Measurements from ENCODE around the gene KAZN. TPM values are rescaled to one million over a fixed set of nuclear protein-coding genes. Genes with fewer than 3 reads are reported as not detected.

Gene KAZN
- total RNA-seq, 1 donor from 2014 or later = 11.6 TPM

- DNase-seq (ENCODE audit: low read depth, low spot score) = no peak
- no peak for TF ChIP-seq CTCF (conservative IDR thresholded peaks at IDR 0.05)
- no peaks in the 10 kb centered on the region for H3K27me3 Mint-ChIP-seq (ENCODE audit: low read depth)
- H3K9me3 Mint-ChIP-seq = no peaks in the 10 kb centered on the region
- H3K4me1 Mint-ChIP-seq = no peaks in the 10 kb centered on the region
- no peak overlapping the region for H3K27ac Mint-ChIP-seq (ENCODE audit: unreplicated experiment)
- no peak overlapping the region for H3K4me3 Mint-ChIP-seq
- H3K36me3 Mint-ChIP-seq (ENCODE audit: low read depth) = no peaks in the 10 kb centered on the region
Observed at GRCh38 chr1:15068152-15068551, 469.7 kb downstream of the KAZN start.

- Mint-ChIP-seq H3K27ac (ENCODE audit: unreplicated experiment) (no peak overlapping the region), H3K4me1 (no peaks in the 10 kb centered on the region), H3K4me3 (no peak overlapping the region), H3K36me3 (ENCODE audit: low read depth) (no peaks in the 10 kb centered on the region), H3K9me3 (no peaks in the 10 kb centered on the region), H3K27me3 (ENCODE audit: low read depth) (no peaks in the 10 kb centered on the region)
- TF ChIP-seq CTCF (conservative IDR thresholded peaks at IDR 0.05) = no peak
- DNase-seq (ENCODE audit: low read depth, low spot score) = no peak
Observed at GRCh38 chr1:15068997-15069396, 470.5 kb downstream of the KAZN start.

- H3K4me3 Mint-ChIP-seq = no peak overlapping the region
- H3K27me3 Mint-ChIP-seq (ENCODE audit: low read depth) = peaks cover 2% of the 10 kb centered on the region
- H3K27ac Mint-ChIP-seq (ENCODE audit: unreplicated experiment) = no peak overlapping the region
- H3K4me1 Mint-ChIP-seq = no peaks in the 10 kb centered on the region
- DNase-seq (ENCODE audit: low read depth, low spot score) = no peak
- no peaks in the 10 kb centered on the region for H3K9me3 Mint-ChIP-seq
- no peak for TF ChIP-seq CTCF (conservative IDR thresholded peaks at IDR 0.05)
- no peaks in the 10 kb centered on the region for H3K36me3 Mint-ChIP-seq (ENCODE audit: low read depth)
Observed at GRCh38 chr1:15070145-15070748, 471.8 kb downstream of the KAZN start.

- no peak for DNase-seq (ENCODE audit: low read depth, low spot score)
- H3K4me3 Mint-ChIP-seq = no peak overlapping the region
- H3K27ac Mint-ChIP-seq (ENCODE audit: unreplicated experiment) = no peak overlapping the region
- H3K9me3 Mint-ChIP-seq = no peaks in the 10 kb centered on the region
- H3K4me1 Mint-ChIP-seq = no peaks in the 10 kb centered on the region
- H3K36me3 Mint-ChIP-seq (ENCODE audit: low read depth) = no peaks in the 10 kb centered on the region
- peaks cover 2% of the 10 kb centered on the region for H3K27me3 Mint-ChIP-seq (ENCODE audit: low read depth)
- no peak for TF ChIP-seq CTCF (conservative IDR thresholded peaks at IDR 0.05)
Observed at GRCh38 chr1:15071936-15072335, 473.5 kb downstream of the KAZN start.

- Mint-ChIP-seq H3K9me3 (no peaks in the 10 kb centered on the region), H3K4me1 (no peaks in the 10 kb centered on the region), H3K36me3 (ENCODE audit: low read depth) (no peaks in the 10 kb centered on the region), H3K27ac (ENCODE audit: unreplicated experiment) (no peak overlapping the region), H3K4me3 (no peak overlapping the region), H3K27me3 (ENCODE audit: low read depth) (peaks cover 6% of the 10 kb centered on the region)
- TF ChIP-seq CTCF (conservative IDR thresholded peaks at IDR 0.05) = no peak
- DNase-seq (ENCODE audit: low read depth, low spot score) = no peak
Observed at GRCh38 chr1:15073799-15074308, 475.4 kb downstream of the KAZN start.

All from neural crest cell (in vitro differentiated cells).